GM23338 (cell line): ENCODE measurements around the gene TSC22D1. TPM values are rescaled to one million over a fixed set of nuclear protein-coding genes. Genes with fewer than 3 reads are reported as not detected.

Source experiments
- ATAC-seq: fragments of 200-7000 bp; cut with Tn5 transposase; 3 replicates; pipeline ENCODE4 v1.9.1; 2020
- DNase-seq: peaks from one replicate; pipeline ENCODE4 v3.0.0-alpha.2; 2015; ENCODE audit warnings: low spot score
- H2AFZ ChIP-seq: fragments of 200-600 bp; sonication (generic); 2 replicates; pipeline ENCODE4 v1.8.0; 2016; ENCODE audit warnings: antibody characterized with exemption, mild to moderate bottlenecking, moderate library complexity
- H3F3A ChIP-seq: fragments of 200-600 bp; sonication (generic); replicated peaks from 2 replicates; pipeline ENCODE4 v1.8.0; 2017; ENCODE audit warnings: antibody characterized with exemption, mixed run types, low read depth
- H3K27ac ChIP-seq: fragments of 200-600 bp; sonication (generic); 2 replicates; pipeline ENCODE4 v1.6.1; 2016; ENCODE audit warnings: low read depth
- H3K27me3 ChIP-seq: fragments of 200-600 bp; sonication (generic); 2 replicates; pipeline ENCODE4 v1.8.0; 2016; ENCODE audit warnings: mild to moderate bottlenecking, mixed run types, moderate library complexity; ENCODE audit not compliant: insufficient read depth
- H3K36me3 ChIP-seq: fragments of 200-600 bp; sonication (generic); 2 replicates; pipeline ENCODE4 v1.8.0; 2016; ENCODE audit warnings: mild to moderate bottlenecking; ENCODE audit not compliant: insufficient read depth
- H3K4me1 ChIP-seq: fragments of 200-600 bp; sonication (generic); 2 replicates; pipeline ENCODE4 v1.8.0; 2016; ENCODE audit warnings: mild to moderate bottlenecking, moderate library complexity; ENCODE audit not compliant: insufficient read depth
- H3K4me2 ChIP-seq: fragments of 200-600 bp; sonication (generic); 2 replicates; pipeline ENCODE4 v1.7.1; 2017; ENCODE audit warnings: mixed run types
- H3K4me3 ChIP-seq: fragments of 200-600 bp; sonication (generic); 2 replicates; pipeline ENCODE4 v1.6.1; 2016; ENCODE audit warnings: mixed run types
- H3K79me2 ChIP-seq: fragments of 200-600 bp; sonication (generic); replicated peaks from 2 replicates; pipeline ENCODE4 v1.8.0; 2017; ENCODE audit warnings: mild to moderate bottlenecking; ENCODE audit not compliant: insufficient read depth
- H3K9me2 ChIP-seq: fragments of 200-600 bp; sonication (generic); 2 replicates; pipeline ENCODE4 v1.8.0; 2017; ENCODE audit not compliant: insufficient read depth
- H4K20me1 ChIP-seq: fragments of 200-600 bp; sonication (generic); replicated peaks from 2 replicates; pipeline ENCODE4 v1.8.0; 2017; ENCODE audit warnings: mild to moderate bottlenecking; ENCODE audit not compliant: insufficient read depth
- H3K27ac Mint-ChIP-seq: 2 replicates; pipeline ENCODE4 v1.8.0; 2020; ENCODE audit warnings: inconsistent platforms, mild to moderate bottlenecking, moderate library complexity, mixed read lengths
- H3K27me3 Mint-ChIP-seq: 3 replicates; pipeline ENCODE4 v1.8.0; 2022; ENCODE audit warnings: low read depth, mild to moderate bottlenecking, moderate library complexity, mixed read lengths, inconsistent platforms; ENCODE audit not compliant: insufficient read depth, poor library complexity
- H3K36me3 Mint-ChIP-seq: 3 replicates; pipeline ENCODE4 v1.8.0; 2021; ENCODE audit warnings: low read depth, mild to moderate bottlenecking, inconsistent platforms, moderate library complexity, mixed read lengths
- H3K4me1 Mint-ChIP-seq: 3 replicates; pipeline ENCODE4 v1.8.0; 2020; ENCODE audit warnings: mild to moderate bottlenecking, inconsistent platforms, mixed read lengths
- H3K4me3 Mint-ChIP-seq: 3 replicates; pipeline ENCODE4 v1.8.0; 2021; ENCODE audit warnings: moderate library complexity, mild to moderate bottlenecking, inconsistent platforms, mixed read lengths
- H3K9me3 Mint-ChIP-seq: 3 replicates; pipeline ENCODE4 v1.8.0; 2020; ENCODE audit warnings: moderate library complexity, mild to moderate bottlenecking, inconsistent platforms, mixed read lengths
- CREB1 ChIP-seq: fragments of 250-450 bp; sonication (Bioruptor Pico); IDR thresholded peaks from 2 replicates; pipeline ENCODE4 v1.5.0; 2020; ENCODE audit warnings: low read depth, mild to moderate bottlenecking, moderate library complexity
- EZH2 ChIP-seq: fragments of 200-600 bp; sonication (generic); IDR thresholded peaks from one replicate; pipeline ENCODE4 v1.8.0; 2017; ENCODE audit warnings: antibody characterized with exemption, mild to moderate bottlenecking, low read depth; ENCODE audit not compliant: unreplicated experiment
- EZH2phosphoT487 ChIP-seq: fragments of 200-600 bp; sonication (generic); IDR thresholded peaks from one replicate; pipeline ENCODE4 v1.8.1; 2018; ENCODE audit warnings: antibody characterized with exemption; ENCODE audit not compliant: unreplicated experiment
- NANOG ChIP-seq: IDR thresholded peaks from 2 replicates; pipeline ENCODE4 v1.6.1; 2016; ENCODE audit warnings: antibody characterized with exemption, borderline replicate concordance
- POLR2AphosphoS5 ChIP-seq: IDR thresholded peaks from 2 replicates; pipeline ENCODE4 v1.6.1; 2016; ENCODE audit warnings: antibody characterized with exemption, low read depth
- REST ChIP-seq: IDR thresholded peaks from one replicate; pipeline ENCODE4 v1.6.1; 2018; ENCODE audit warnings: antibody characterized with exemption; ENCODE audit not compliant: unreplicated experiment
- STAT1 ChIP-seq: IDR thresholded peaks from one replicate; pipeline ENCODE4 v1.6.1; 2016; ENCODE audit warnings: antibody characterized with exemption; ENCODE audit not compliant: unreplicated experiment
- ZNF114 ChIP-seq: fragments of 250-450 bp; sonication (Bioruptor Pico); IDR thresholded peaks from 2 replicates; pipeline ENCODE4 v1.5.0; 2020; ENCODE audit warnings: mild to moderate bottlenecking, moderate library complexity
- ZNF331 ChIP-seq: fragments of 250-450 bp; sonication (Bioruptor Pico); IDR thresholded peaks from 2 replicates; pipeline ENCODE4 v1.5.0; 2020; ENCODE audit warnings: low read depth, mild to moderate bottlenecking, moderate library complexity
- polyA plus RNA-seq: library from polyadenylated mRNA; unstranded; fragments of >200 nt; fragmentation: Nextera tagmentation; extraction: Ambion mirVana; gene quantifications from 2 replicates; pipeline ENCODE4 v1.2.1, GENCODE V29; 2016
- total RNA-seq: library from RNA; depleted of rRNA; stranded (reverse); fragments of >200 nt; shearing (Covaris generic); gene quantifications from 2 replicates; pipeline ENCODE4 v1.2.3, GENCODE V29; 2014
- TF ChIP-seq, protein P1 (sequence below), 2 experiments: fragments of 200-600 bp in 1 of 2; sonication (generic) in 1 of 2; conservative IDR thresholded peaks; 2 replicates each; pipeline versions ENCODE4 v1.5.1 to v1.6.1; 2016 to 2017; ENCODE audit warnings: antibody characterized with exemption in 2 of 2, low read depth in 2 of 2, mild to moderate bottlenecking in 2 of 2, moderate library complexity in 1 of 2
- TF ChIP-seq, protein P2 (sequence below): IDR thresholded peaks from 2 replicates; pipeline ENCODE4 v1.6.1; 2016; ENCODE audit warnings: antibody characterized with exemption

The TSC22D1 gene
- total and polyA plus RNA-seq, 2 experiments from 2014 or later = 58.5 to 114 TPM

DNA sequence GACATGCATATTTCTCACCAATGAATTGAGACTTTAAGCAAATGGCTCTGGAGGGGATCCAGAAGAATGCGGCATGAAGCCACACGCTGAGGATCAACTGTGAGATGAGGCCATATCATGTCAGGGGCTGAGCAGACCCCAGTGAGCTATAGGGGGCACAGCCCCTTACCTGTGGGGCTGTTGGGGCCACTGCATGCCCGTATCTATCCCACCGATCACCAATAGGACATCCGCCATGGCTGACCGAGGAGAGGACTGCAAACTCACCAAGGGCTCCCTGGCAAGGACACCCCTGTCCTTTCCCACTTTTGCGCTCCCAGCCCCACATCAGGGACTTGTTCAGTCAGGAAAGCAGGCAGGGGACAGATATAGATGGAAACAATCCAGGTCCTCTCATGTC lies 124.5 kb downstream of the TSC22D1 start (continued):
- no peak for TF ChIP-seq REST
- TF ChIP-seq, protein P1, sequence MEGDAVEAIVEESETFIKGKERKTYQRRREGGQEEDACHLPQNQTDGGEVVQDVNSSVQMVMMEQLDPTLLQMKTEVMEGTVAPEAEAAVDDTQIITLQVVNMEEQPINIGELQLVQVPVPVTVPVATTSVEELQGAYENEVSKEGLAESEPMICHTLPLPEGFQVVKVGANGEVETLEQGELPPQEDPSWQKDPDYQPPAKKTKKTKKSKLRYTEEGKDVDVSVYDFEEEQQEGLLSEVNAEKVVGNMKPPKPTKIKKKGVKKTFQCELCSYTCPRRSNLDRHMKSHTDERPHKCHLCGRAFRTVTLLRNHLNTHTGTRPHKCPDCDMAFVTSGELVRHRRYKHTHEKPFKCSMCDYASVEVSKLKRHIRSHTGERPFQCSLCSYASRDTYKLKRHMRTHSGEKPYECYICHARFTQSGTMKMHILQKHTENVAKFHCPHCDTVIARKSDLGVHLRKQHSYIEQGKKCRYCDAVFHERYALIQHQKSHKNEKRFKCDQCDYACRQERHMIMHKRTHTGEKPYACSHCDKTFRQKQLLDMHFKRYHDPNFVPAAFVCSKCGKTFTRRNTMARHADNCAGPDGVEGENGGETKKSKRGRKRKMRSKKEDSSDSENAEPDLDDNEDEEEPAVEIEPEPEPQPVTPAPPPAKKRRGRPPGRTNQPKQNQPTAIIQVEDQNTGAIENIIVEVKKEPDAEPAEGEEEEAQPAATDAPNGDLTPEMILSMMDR (conservative IDR thresholded peaks at IDR 0.05; ENCODE audit: low read depth in 2 of 2) = no peak

- no peaks in the 10 kb centered on the region for H4K20me1 ChIP-seq
- peaks cover 3% of the 10 kb centered on the region; the same call in 2 of the 3 replicates for H3K9me3 Mint-ChIP-seq
- H3K4me1 Mint-ChIP-seq = peaks cover 25% of the 10 kb centered on the region
- no peaks in the 10 kb centered on the region for H3K36me3 ChIP-seq
- H3K79me2 ChIP-seq = peaks cover 23% of the 10 kb centered on the region
- DNase-seq (no peak), ATAC-seq (no peak)
- H3K4me1 ChIP-seq = no peaks in the 10 kb centered on the region
- no peaks in the 10 kb centered on the region for H3K9me2 ChIP-seq
- peak overlapping the region; percentile 5 for H3K27ac Mint-ChIP-seq
- H3K36me3 Mint-ChIP-seq = peaks cover 7% of the 10 kb centered on the region; the same call in 2 of the 3 replicates
- H3F3A ChIP-seq = no peaks in the 10 kb centered on the region
- H2AFZ ChIP-seq = no peak overlapping the region
- no peak overlapping the region for H3K4me3 ChIP-seq
- no peak overlapping the region for H3K4me3 Mint-ChIP-seq
- peaks cover 5% of the 10 kb centered on the region for H3K27me3 Mint-ChIP-seq
- H3K27me3 ChIP-seq = no peaks in the 10 kb centered on the region
- H3K27ac ChIP-seq = no peak overlapping the region
- H3K4me2 ChIP-seq = no peak overlapping the region
- TF ChIP-seq EZH2 = no peak
- TF ChIP-seq, protein P2, sequence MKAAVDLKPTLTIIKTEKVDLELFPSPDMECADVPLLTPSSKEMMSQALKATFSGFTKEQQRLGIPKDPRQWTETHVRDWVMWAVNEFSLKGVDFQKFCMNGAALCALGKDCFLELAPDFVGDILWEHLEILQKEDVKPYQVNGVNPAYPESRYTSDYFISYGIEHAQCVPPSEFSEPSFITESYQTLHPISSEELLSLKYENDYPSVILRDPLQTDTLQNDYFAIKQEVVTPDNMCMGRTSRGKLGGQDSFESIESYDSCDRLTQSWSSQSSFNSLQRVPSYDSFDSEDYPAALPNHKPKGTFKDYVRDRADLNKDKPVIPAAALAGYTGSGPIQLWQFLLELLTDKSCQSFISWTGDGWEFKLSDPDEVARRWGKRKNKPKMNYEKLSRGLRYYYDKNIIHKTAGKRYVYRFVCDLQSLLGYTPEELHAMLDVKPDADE = no peak
- no peak for TF ChIP-seq ZNF114 (CRISPR knock-in tag)
- TF ChIP-seq STAT1 = no peak
- no peak for TF ChIP-seq POLR2AphosphoS5
- TF ChIP-seq NANOG = no peak
- TF ChIP-seq CREB1 = no peak
- TF ChIP-seq REST = no peak
- TF ChIP-seq, protein P1 (conservative IDR thresholded peaks at IDR 0.05; ENCODE audit: low read depth in 2 of 2) = no peak
- TF ChIP-seq EZH2phosphoT487 = no peak
- TF ChIP-seq ZNF331 (CRISPR knock-in tag) = no peak
Measured at GRCh38 chr13:44451126-44451525, 125.0 kb downstream of the TSC22D1 start.
